Ecto neural progenitor cell (in vitro differentiated cells): ENCODE data around the gene PKD1.
"Not testable (repeated sequence)": the region's sequence is repeated elsewhere in the genome, so short reads cannot be mapped to it uniquely, and the experiment has no call there.

Experiments
- DNase-seq: peaks from one replicate; pipeline ENCODE4 v3.0.0-alpha.2; 2018; ENCODE audit warnings: low spot score

The PKD1 gene

DNA sequence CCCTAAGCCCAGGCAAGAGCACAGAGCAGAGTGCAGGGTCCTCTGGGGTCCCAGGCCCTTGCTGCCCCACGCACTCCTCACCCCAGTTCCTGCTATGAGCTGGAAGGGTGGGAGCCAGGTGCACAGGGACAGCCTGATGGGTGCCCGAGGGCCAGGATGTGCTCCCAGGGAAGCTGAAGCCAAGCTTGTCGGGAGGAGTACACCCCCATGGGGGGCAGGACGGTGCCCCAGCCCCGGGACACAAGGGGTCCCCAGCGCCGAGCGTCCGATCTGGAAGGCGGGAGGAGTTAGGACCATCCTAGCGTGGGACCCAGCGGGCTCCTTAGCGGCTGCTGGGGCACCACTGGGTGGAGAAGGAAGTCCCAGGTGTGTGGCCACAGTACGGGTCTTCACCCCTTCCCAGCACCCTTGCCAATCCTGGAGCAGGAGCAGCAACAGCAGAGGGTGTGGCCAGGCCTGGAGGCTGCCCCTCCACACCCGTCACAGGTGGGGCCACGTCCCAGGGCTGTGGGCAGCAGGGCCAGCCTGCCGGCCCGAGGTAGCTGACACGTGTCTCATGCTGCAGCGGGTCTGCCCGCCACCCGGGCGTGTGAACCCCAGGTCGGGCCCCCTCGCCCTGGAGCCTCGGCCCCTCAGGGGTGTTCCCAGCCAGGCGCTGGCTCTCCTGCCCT is 11.9 kb downstream of the PKD1 start:
- DNase-seq = not testable (repeated sequence)

DNA sequence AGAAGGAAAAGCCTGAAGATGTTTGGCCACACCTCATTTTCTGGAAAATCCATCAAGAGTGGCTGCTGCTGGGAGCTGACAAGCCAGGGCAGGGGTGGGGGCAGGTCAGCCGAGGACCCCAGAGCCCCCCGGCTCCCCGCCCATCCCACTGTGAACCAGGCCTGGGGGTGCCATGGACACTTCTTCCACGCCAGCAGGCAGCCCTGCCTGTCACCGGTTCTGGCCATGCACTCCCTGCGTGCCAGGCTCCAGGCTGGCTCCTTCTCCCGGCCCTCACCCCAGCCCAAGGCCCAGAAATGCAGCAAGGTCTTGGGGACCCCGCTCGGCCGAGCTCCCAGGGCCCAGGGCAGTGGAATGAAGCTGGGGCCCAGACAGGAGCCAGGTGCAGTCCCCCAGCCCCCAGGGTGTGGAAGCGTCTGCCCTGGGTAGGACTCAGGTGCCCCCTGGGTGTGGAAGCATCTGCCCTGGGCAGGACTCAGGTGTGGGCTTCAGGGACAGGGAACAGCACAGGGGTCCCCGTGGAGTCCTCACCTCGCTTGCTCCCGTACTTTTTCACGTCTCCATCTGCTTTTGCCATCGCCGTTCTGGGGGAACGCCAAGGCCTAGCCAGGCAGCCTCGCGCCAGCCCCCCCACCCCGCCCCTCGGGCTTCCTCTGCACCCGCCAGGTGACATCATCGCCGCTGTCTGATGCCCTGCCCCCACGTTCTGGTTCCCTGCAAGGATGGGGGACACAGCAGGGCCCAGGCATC is 12.6 kb downstream of the PKD1 start:
- not testable (repeated sequence) for DNase-seq

DNA sequence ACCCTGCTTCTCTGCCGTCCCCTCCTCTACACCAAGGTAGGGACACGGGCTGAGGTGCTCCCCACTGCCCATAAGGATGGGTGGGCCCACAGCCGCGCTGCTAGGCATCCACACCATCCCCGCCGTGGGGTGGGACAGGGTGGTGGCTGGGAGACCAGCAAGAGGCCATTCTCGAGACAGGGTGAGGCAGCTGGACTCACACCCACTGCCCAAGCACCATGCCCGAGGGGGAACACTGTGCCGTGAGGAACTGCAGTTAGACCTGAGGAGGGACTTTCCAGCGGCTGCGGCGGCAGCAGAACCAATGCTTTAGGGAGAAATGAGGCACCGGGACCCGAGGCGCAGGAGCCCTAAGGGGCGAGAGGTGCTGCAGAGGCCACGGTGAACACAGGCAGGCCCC is 13.3 kb downstream of the PKD1 start:
- DNase-seq = no peak

DNA sequence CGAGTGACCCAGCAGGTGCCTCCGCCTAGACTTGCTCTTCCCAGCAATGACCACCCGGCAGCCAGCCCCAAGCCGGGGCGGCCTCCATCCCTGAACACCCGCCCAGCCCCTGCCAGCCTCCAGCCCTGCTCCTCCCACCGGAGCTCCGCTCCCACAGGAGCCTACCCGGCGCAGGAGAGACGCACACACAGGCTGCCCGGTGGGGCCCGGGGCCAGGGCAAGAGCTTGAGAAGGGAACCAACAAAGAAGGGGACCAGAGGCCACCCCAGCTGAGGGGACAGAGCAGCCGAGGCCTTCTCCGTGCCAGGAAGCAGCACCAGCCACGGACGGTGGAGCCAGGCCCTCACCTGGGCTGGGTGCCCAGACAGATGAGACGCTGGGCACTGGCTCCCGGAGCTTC is 13.8 kb downstream of the PKD1 start:
- DNase-seq = no peak

- DNase-seq = not testable (repeated sequence)
These were observed 14.4 kb downstream of the PKD1 start for GRCh38 chr16:2121325-2121724.

- DNase-seq = not testable (repeated sequence)
These were observed 17.6 kb downstream of the PKD1 start for GRCh38 chr16:2117960-2118722.

DNA sequence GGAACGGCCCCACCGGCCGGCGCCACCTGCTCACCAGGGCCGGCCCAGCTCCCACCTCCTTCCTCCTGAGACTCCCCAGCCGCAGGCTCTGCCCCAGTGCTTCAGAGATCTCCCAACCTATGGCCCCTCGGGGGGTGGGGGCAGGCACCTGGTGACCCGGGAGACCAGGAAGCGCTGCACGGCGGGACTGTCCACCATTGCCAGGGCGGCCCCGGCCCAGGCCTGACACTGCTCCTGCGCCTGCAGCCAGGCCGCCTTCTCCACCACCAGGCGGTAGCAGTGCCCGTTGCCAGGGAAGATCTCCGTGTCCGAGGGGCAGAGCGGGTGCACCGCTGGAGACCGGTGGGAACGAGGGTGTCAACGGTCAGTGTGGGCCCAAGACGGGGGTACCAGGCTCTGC is 18.4 kb downstream of the PKD1 start:
- DNase-seq = not testable (repeated sequence)

DNA sequence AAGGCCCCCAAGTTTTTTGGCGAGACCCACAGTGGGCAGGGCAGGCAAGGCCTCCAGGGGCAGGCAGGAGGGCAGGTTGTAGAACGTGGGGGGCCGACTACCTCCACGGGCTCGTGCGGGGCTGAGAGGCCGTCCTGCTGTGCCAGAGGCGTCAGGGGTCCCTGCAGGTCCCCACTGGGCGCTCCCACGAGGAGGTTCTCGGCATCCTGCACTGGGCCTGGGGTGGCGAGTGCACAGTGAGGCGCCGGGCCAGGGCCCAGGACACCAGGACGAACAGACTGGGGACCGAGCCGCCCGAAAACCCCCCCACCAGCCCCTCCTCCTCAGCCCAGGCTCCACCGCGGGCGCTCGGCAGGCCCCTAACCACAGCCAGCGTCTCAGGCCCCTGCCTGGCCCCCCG is 19.3 kb downstream of the PKD1 start:
- not testable (repeated sequence) for DNase-seq

DNA sequence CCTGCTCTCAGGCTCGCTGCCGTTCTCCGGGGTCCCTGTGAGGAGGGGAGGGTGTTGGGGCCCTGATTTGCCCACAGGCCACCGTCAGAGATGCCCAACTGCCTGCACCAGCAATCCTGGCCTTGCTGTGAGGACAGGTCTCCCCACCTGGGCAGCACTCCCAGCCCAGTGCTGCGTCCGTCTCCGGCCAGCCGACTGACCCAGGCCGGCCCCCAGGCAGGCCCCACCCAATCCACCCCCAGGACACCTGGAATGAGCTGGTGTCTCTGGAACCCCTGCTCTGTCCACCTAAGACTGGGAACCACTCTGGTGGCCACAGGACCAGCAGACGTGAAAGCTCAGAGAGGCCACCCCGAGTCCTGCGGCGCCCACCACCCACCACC is 20.1 kb downstream of the PKD1 start:
- DNase-seq = no peak

DNA sequence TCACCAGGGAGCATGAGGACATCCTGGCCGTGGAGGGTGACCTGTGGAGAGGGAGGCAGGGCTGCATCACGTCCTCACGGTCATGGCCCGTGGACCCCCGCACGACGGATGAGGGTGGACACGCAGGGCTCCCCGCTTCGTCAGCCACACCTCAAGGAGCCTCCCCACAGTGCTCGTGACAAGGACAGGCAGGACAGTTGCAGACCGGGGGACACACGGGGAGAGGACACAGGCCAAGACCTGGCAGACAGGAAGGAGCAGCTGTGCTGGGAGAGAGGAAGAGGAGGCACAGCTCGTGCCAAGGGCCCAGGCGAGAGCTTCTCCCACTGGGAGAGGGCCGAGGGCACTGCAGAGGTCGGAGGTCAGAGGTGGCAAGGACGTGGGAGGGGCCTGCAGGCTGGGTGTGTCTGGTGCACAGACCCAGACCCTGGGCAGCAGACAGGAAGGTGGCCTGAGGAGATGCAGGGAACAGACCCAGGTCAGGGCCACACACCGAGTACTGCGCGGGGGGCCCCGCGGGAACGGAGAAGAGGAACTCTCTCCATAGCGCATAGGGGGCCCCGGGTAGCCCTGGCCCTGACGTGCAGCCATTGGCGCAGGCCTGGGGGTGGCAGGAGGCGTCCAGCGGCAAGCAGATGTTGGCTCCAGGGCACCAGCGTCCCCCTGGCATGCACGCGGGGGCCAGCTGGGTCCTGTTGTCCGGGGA is 20.7 kb downstream of the PKD1 start:
- not testable (repeated sequence) for DNase-seq

DNA sequence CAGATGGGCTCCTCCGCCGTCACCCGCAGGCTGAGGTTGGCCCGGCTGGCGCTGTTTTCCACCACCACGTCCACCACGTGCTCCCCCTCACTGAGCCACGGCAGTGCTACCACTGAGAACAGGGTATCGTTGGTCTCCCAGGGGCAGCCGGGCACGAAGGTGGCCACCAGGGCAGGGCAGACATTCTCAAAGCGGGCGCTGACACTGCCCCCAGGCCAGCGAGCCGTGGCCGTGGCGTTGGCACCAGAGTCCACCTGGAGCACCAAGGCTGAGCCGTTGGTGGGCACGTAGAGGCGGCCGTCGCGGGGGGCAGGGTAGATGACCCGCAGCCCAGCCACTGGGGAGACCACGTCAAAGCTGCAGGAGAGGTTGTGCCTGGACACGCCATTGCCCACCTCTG is 21.5 kb downstream of the PKD1 start:
- not testable (repeated sequence) for DNase-seq

DNA sequence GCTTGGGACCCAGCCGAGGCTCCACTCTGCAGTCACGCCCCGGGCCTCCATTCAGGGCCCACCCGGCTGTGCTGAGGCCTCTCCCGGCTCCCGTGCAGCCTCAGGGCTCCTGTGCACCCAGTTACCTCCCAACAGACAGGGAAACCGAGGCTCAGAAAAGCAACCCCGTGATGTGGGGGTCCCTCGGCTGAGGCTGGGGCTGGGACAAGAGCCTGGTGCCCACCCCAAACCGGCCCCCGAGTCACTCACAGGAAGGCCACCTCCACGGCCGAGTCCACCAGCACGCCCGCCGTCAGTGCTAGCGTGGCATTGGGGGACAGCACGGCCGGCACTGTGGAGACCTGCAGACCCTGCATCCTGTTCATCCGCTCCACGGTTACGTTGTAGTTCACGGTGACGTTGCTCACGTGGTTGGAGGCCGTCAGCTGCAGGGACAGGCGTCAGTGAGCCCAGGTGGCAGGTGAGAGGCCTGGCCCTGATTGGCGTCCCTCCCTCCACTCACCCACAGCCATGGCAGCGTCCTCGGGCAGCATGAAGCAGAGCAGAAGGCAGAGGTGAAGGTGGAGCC is 23.1 kb downstream of the PKD1 start:
- DNase-seq = not testable (repeated sequence)

- DNase-seq = not testable (repeated sequence)
These were observed 24.0 kb downstream of the PKD1 start for GRCh38 chr16:2111412-2112335.

DNA sequence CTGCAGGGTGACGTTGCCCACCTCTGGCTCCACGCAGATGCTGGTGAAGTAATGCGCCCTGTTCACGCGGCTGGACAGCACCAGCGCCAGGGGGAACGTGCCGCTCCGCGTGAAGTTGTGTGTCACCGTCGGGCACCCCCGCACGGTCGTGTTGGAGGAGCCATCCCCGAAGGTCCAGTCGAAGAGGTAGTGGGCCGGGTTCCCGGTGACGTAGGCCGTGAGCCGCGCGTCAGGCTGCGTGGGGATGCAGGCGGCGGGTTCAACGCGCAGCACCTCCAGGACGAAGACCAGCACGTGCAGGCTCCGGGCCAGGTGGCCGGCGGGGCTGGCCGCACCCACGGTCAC is 24.7 kb downstream of the PKD1 start:
- not testable (repeated sequence) for DNase-seq

- not testable (repeated sequence) for DNase-seq
These were observed 25.2 kb downstream of the PKD1 start for GRCh38 chr16:2110332-2111008.

GRCh38 chr16:2109872-2110271 is 25.8 kb downstream of the PKD1 start:
- DNase-seq = not testable (repeated sequence)

DNA sequence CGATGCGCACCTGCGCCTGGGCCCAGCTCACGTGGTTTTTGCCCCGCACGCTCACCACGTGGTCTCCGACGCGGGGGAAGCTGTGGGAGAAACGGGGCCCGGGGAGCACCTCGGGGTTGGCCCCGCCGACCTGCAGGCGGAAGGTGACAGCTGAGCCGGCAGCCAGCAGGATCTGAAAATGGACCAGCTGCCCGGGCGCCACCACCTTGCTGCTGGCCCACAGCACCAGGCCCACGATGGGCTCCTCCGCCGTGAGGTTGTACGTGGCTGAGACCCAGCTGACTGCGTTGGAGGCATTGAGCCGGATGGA is 26.5 kb downstream of the PKD1 start:
- DNase-seq = not testable (repeated sequence)

DNA sequence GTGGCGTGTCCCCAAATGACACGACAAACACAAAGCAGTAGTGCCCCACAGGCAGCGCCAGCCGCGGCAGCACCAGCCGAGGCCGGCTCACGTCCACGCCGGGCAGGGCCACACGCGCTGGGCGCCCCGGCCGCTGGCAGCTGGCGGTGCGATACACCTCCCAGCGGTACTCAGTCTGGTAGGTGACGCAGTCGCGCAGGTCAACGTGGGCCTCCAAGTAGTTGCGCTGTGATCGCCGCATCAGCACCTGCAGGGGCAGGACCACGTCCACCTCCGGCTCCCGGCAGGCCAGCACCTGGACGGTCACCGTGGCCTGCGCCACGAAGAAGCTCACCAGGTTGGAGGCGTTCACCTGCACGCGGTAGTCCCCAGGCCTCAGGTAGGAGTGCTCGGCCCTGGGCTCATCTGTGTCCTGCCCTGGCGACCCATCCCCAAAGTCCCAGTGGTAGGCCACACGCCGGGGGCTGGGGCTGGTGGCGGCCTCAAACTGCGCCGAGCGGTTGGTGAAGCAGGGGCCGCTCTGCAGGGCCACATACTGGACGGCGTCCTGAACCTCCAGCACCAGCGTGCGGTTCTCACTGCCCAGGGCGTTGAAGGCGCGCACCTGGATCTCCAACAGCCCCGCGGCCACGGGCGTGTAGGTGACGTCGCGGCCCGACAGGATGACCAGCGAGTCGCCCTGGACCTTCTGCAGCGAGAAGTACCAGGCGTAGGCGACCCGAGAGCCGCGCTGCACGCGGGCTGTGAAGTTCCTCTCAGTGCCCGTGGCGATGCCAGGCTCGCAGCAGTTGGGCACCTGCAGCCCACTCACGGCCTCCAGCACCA is 27.0 kb downstream of the PKD1 start:
- DNase-seq = not testable (repeated sequence)

DNA sequence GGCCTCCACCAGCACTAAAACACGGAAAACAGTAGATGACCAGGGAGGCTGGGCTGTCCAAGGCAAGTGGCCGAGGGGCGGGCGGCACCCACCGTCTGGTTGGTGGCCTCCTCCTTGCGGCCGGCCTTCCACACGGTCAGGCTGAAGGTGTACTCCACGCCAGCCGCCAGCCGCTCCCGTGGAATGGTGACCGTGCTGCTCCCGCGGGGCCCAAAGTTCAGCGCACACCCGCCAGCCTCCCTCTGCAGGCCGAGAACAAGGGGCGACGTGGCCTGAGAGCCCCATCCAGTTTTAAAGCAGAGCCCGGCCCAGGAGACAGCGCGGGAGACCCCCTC is 27.9 kb downstream of the PKD1 start:
- not testable (repeated sequence) for DNase-seq
